Right ventricle myocardium inferior (tissue), 1 donor: ENCODE measurements around the gene JAGN1. TPM values are rescaled to one million over a fixed set of nuclear protein-coding genes. Genes with fewer than 3 reads are reported as not detected.
"Not testable (repeated sequence)": the region's sequence is repeated elsewhere in the genome, so short reads cannot be mapped to it uniquely, and the experiment has no call there.

Experiments used
- ATAC-seq: fragments of 200-7000 bp; cut with Tn5 transposase; one replicate; pipeline ENCODE4 v1.9.1; 2020; ENCODE audit warnings: mild to moderate bottlenecking, moderate library complexity
- DNase-seq: peaks from one replicate; pipeline ENCODE4 v3.0.0; 2021; ENCODE audit errors: missing footprints
- intact Hi-C: fragments of 100-400 bp; cut with DNase I; formaldehyde crosslinking; loops from one replicate; pipeline ENCODE4 v1.11.0; 2022
- total RNA-seq: library from RNA; stranded (reverse); fragmentation: NEBNext Ultra II Directional; extraction: Animal tissue kit (Norgen Biotek cat#: 25700); gene quantifications from one replicate; pipeline ENCODE4 v1.2.1, GENCODE V29; 2021
- donor health status: DM: no; HTN: yes; CAD: no; lungs with severe emphysema.

The JAGN1 gene
- total RNA-seq, 1 donor from 2014 or later, result 19.1 TPM

DNA sequence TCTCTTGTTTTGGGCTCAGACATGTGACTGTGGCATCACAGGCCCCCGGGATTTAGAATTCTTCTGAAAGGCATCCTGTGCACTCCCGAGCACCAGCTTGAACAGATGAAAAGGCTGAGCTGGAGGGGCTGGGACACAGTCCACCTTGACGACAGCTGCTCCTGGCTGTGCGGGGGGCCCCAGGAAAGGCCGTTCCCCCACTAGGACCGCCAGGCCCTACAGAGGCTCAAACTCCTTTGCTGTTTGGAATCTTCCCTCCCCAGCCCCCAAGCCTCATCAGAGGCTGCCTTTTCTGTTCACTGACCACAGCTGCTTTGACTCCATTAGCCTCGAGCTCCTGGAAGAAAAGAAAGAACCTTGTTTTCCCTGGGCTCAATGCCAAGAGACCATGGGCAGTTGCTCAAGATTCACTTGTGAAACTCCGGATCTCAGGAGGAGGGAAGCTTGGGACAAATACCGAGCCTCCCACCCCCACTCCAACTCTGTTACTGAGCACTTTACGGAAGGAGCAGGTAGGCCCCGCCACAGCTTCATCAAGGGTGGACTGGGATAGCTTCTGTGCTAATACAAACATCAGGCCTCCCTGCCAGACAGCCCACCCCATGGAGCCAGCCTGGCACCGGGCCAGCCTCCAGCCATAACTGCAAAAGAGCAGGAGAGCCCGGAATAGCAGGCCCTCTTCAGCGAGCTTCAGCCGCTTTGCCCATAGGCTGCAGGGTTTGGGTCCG is 26.0 kb upstream of the JAGN1 start:
- DNase-seq, result no peak
- peak; percentile 64 for ATAC-seq
- intact Hi-C loops, result loop anchor here (10.0 kb wide), 1 partner anchor 50 kb away; the partner anchor contains the start of gene IL17RC

DNA sequence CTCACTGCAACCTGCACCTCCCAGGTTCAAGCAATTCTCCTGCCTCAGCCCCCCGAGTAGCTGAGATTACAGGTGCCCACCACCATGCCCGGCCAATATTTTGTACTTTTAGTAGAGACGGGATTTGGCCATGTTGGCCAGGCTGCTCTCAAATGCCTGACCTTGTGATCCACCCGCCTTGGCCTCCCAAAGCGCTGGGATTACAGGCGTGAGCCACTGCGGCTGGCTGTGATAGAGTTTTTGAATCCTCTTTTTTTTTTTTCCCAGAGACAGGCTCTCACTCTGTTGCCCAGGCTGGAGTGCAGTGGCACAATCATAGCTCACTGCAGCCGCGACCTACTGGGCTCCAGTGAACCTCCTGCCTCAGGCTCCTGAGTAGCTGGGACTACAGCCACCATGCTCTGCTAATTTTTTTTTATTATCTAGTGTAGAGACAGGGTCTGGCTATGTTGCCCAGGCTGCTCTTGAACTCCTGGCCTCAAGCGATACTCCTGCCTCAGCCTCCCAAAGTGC is 25.2 kb upstream of the JAGN1 start:
- DNase-seq, ATAC-seq: not testable (repeated sequence)
- intact Hi-C loops, result loop anchor here (10.0 kb wide), 1 partner anchor 50 kb away; the partner anchor contains the start of gene IL17RC

DNA sequence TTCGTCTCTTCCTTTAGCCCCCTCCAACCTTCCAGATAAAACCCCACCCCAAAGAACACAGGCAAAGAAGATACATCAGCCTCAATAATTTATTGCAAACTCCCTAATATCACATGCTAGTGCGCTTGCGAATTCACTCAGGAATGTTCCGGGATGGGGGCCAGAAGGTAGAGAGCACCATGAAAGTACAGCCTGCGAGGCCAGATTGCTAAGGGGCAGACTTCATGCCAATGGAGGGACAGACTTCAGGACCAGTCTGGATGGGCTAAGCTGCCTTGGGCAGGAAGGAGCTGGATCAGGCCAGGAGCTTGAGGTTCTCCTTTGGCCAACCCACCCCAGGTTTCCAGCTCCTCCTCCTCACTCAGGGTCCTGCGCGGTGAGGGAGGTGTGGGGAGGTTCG is 23.8 kb upstream of the JAGN1 start:
- ATAC-seq, result no peak
- intact Hi-C loops, result loop anchor here (10.0 kb wide), 1 partner anchor 48 kb away; the partner anchor contains the start of gene IL17RC
- no peak for DNase-seq

DNA sequence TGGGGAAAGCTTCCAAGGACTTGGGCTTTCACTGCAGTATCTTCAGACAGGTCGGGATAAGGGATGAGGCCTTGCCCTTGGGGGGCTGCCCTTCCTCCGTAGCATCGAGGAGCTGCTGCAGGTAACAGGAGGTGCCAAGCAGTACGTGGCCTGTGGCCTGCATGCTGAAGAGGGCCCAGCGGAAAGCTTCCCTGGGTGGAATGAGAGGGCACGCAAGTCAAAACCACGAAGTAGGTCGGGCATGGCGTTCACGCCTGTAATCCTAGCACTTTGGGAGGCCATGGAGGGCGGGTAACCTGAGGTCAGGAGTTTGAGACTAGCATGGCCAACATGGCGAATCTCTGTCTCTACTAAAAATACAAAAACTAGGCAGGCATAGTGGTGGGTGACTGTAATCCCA is 23.3 kb upstream of the JAGN1 start:
- intact Hi-C loops, result loop anchor here (10.0 kb wide), 1 partner anchor 48 kb away; the partner anchor contains the start of gene IL17RC
- DNase-seq (no peak), ATAC-seq (no peak)

DNA sequence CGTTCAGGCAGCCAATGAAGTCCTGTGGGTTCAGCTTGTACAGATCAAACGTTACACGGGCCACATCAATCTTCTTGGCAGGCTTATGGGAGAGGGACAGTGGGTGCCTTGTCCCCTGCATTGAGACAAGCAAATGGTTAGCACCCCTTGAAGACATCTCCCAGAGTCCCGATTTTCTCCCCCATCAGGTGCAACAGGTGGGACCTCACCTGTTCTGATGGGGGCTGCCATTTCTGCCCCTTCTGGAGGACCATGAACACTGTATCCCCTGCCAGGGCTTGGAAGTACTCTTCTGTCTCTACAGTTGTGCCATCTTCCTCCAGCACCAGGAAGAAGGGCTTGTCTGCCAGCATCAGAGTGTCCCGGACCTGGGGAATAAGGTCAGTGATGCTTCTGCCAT is 20.5 kb upstream of the JAGN1 start:
- DNase-seq (no peak), ATAC-seq (no peak)
- intact Hi-C loops, result loop anchor here (10.0 kb wide), 1 partner anchor 45 kb away; the partner anchor contains the start of gene IL17RC

DNA sequence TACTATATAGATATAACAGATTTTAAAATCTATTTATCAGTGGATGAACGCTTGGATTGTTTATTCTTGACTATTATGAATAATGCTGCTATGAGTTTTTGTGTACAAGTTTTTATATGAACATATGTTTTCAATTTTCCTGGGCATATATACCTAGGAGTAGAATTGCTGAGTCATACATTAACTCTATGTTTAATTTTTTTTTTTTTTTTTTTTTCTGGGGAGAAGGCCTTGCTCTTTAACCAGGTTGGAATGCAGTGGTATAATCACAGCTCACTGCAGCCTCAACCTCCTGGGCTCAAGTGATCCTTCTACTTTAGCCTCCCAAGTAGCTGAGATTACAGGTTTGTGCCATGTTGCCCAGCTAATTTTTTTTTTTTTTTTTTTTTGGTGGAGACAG is 19.4 kb upstream of the JAGN1 start:
- ATAC-seq, result no peak
- intact Hi-C loops, result no loop called here
- no peak for DNase-seq

DNA sequence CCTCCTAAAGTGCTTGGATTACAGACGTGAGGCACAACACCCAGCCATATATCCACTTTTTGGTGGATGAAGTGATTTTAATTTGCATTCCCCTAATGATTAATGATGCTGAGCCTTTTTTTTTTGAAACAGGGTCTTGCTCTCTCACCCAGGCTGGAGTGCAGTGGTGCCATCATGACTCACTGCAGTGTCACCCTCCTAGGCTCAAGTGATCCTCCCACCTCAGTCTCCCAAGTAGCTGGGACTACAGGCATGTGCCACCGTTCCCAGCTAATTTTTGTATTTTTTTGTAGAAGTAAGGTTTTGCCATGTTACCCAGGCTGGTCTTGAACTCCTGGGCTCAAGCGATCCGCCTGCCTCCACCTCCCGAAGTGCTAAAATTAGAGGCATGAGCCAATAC is 18.3 kb upstream of the JAGN1 start:
- DNase-seq, intact Hi-C loops, ATAC-seq: not testable (repeated sequence)

DNA sequence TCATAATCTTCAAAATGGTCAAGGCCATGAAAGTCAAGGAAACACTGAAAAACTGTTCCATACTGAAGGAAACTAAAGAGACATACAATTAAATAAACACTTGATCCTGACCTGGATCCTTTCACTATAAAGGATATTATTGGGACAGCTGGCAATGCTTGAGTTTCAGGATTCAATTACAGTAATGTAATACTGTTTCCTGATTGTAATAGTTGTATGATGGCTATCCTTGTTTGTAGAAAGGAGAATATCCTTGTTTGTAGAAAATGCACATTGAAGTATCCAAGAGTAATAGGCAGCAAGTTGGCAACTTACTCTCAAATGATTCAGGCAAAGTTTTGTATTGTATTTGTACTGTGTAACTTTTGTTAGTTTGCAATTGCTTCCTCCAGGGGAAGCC is 15.0 kb upstream of the JAGN1 start:
- DNase-seq, result no peak
- intact Hi-C loops, result no loop called here
- no peak for ATAC-seq

DNA sequence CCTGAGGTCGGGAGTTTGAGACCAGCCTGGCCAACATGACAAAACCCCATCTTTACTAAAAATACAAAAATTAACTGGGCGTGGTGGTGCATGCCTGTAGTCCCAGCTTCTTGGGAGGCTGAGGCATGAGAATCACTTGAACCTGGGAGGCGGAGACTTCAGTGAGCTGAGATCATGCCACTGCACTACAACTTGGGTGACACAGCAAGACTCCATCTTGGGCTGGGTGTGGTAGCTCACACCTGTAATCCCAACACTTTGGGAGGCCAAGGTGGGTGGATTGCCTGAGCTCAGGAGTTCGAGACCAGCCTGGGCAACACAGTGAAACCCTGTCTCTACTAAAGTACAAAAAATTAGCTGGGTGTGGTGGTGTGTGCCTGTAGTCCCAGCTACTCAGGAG is 14.2 kb upstream of the JAGN1 start:
- not testable (repeated sequence) for DNase-seq, ATAC-seq

DNA sequence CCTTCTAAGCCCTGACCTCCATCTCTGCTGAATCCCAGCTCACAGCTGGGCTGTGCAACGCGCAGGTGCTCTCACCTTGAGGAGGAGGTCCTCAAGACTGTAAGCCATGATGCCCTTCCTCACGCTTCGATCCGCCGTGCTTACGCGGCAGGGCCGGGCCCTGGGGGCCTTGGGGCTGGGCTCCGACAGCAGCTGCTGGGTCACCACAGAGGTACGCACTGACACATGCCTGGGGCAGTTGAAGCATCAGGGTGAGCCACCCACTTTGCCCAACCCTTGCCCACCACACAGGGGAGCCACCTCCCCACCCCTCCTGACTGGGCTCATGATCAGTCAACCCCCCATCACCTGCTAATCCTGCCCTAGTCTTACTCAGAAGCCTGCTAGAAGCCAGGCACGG is 13.4 kb upstream of the JAGN1 start:
- DNase-seq (no peak), ATAC-seq (no peak)
- intact Hi-C loops, result no loop called here

More for the DNA sequence above, 14.2 kb upstream of the JAGN1 start:
- intact Hi-C loops, result not testable (repeated sequence)

DNA sequence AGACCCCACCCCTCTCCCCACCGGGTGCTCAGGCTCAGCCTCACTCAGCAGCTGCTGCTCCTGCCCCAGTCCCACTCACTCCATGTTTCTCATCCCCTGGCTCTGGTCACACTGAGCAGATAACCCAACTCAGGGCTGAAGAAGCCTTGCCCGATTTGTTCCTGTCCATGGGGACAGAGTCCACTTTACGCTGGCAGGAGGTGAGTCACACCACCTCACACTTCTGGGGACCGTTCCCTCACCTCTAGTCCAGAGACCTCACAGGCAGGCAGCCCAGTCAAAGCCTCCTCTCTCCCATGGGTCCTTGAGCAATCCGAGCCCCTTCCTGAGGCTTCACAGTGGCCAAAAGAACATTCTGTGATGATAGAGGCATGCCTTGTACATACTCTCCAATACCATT is 11.7 kb upstream of the JAGN1 start:
- intact Hi-C loops, result no loop called here
- DNase-seq (peak; percentile 13), ATAC-seq (no peak)

DNA sequence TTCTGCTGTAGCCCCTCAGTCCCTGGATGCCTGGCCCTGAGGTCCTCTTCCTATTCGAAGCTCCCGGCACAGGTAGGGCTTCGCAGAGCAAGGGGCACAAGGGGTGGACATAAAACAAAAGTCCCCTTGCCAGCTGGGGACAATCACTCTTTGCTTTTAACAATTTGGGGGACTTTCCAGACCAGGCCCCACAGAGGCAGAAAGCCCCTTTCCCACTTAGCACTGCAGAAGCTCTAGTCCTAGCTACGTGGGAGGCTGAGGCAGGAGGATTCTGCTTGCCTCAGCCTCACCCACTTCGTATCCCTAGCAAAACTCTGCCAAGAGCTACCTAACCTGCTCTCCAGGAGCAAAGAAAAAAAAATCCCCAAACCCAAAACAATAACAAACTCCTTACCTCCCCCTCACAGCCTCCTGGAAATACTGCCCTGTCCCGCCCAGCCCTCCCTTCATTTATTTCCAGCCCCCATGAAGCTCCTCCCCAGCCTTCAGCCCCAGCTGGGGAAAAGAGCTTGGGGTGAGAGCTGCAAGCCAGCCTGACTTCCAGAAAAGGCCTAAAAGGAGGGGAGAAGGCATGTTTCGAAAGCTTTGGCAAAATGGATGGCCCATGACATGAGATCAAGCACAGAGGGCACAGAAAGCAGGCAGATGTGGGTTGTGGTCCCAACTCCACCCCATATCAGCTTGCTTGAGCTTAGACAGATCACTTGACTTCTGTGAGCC is 10.4 kb upstream of the JAGN1 start, which contains the start of gene CIDEC:
TSS of gene CIDEC (minus strand) at position 424 of the 720 bp plus-strand sequence. CDS start 1,767 bp downstream, outside the sequence.
- ATAC-seq (no peak), DNase-seq (peak; percentile 25)
- intact Hi-C loops, result no loop called here

DNA sequence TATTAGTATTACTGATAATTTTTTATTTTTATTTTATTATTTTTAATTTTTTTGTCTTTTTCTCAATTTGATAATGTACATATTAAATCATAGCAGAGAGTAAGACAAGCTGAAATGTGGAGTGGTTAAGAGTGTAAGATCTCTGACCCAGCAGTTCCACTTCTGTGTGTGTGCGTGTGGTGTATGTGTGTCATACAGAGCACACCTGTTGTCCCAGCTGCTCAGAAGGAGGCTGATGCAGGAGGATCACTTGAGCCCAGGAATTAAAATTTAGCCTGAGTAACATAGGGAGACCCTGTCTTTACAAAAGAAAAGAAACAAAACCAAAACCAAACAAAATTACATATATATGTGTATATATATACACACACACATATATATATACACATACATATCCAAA is 9.0 kb upstream of the JAGN1 start:
- DNase-seq, result no peak
- no peak for ATAC-seq
- intact Hi-C loops, result no loop called here

DNA sequence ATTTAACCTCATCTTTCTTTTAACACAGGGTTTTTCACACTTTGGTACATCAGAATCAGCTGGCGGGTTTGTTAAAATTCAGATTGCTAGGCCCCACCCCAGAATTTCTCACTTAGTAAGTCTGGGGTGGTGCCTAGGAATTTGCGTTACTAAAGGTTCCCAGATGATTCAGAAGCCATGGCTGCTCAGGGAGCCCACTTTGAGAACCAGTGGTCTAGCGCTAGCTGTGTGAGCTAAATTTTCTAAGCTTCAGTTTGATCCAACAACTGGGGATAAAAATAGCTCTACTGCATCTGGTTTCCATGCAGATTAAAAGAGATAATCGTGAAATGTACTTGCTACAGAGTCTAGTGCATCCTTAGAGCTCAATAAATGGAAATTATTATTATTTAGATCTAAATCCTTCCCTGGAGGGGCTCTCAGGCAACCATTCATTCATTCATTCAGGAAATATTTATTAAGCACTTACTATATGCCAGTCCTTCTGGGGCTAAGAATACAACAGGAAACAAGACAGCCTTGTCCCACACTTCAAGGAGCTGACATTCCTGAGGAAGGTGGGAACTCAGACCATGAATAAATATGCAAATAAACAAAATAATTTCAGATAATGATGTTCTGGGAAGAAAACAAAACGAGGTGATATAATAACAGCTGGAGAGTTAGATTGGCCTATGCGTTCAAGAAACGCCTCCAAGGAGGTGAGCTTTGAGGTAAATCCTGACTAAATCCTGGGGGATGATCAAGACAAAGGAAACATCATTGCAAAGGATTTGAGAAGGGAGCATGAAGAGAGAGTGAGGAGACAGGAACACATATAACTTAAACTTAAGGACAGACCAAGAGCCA is 6.5 kb upstream of the JAGN1 start:
- ATAC-seq (no peak), DNase-seq (no peak)
- intact Hi-C loops, result no loop called here

DNA sequence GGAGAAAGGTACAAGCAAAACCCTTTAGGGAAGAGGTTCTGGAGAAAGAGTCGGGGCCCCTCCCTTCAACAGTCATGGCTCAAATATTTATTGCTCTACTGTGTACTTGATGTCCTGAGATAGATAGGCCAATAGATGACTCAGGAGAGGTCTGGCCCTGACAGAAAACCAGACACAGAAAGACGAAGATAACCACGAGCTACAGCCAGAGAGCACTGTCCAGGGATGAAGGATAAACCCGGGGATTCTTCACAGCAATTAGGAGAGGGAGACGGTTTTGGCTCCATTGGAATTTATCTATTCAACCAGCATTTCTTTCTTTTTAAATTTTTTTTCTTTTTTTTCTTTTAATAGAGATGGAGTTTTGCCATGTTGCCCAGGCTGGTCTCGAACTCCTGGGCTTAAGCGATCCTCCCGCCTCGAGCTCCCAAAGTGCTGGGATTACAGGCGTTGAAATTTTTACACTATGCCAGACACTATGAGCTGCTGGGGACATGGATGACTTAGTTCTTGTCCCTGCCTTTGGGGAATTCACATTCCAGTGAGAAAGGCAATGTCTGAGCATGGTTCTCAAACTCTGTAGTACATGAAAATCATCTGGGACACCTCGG is 5.8 kb upstream of the JAGN1 start:
- no peak for ATAC-seq
- intact Hi-C loops, result no loop called here

DNA sequence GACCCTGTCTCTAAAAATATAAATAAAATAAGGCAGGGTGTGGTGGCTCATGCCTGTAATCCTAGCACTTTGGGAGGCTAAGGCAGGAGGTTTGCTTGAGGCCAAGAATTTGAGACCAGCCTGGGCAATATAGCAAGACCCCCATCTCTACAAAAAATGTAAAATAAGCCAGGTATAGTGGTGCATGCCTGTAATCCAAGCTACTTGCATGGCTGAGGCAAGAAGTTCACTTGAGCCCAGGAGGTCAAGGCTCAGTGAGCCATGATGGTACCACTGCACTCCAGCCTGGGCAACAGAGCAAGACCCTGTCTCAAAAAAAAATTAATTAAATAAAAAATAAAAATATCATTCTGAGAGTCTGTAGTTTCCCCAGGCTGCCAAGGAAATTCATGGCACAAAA is 4.1 kb upstream of the JAGN1 start:
- no peak for ATAC-seq
- intact Hi-C loops, result no loop called here
- DNase-seq, result no peak

More for the DNA sequence above, 5.8 kb upstream of the JAGN1 start:
- peak; percentile 28 for DNase-seq

DNA sequence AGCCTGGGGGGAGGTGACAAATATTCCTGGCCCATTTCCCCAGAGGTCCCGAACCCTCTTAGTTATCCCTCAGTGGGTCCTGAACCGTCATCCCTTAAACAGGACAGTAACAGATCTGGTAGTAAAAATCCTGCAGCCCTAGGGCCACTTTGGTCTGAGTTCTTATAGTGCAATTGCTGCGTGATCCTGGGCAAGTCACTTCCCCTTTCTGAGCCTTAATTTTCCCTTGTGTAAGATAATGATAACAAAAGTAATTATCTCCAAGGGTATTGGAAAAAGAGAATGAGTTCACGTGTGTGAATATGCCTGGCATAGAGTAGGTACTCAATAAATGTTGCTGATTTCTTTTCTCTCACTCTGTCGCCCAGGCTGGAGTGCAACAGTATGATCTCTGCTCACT is 2.9 kb upstream of the JAGN1 start:
- no peak for ATAC-seq
- no peak for DNase-seq
- intact Hi-C loops, result no loop called here

DNA sequence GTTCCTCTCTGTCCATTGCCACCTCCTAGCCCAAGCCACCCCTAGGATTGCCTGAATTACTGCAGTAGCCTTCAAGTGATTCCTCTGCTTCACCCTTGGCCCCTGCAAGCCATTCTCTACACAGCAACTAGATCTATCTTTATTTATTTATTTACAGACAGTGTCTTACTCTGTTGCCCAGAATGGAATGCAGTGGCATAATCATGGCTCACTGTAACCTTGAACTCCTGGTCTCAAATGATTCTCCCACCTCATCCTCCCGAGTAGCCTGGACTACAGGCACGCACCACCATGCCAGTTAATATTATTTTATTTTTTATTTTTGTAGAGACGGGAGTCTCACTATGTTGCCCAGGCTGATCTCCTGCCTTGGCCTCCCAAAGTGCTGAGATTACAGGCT is 1.9 kb upstream of the JAGN1 start:
- ATAC-seq (no peak), DNase-seq (no peak)
- intact Hi-C loops, result no loop called here
